Measurements from ENCODE around the gene ALDH2.
A peak's percentile ranks its signal among the peaks of the same experiment; 100 is the strongest.
"Not testable (repeated sequence)": the region's sequence is repeated elsewhere in the genome, so short reads cannot be mapped to it uniquely, and the experiment has no call there.

Gene ALDH2

DNA sequence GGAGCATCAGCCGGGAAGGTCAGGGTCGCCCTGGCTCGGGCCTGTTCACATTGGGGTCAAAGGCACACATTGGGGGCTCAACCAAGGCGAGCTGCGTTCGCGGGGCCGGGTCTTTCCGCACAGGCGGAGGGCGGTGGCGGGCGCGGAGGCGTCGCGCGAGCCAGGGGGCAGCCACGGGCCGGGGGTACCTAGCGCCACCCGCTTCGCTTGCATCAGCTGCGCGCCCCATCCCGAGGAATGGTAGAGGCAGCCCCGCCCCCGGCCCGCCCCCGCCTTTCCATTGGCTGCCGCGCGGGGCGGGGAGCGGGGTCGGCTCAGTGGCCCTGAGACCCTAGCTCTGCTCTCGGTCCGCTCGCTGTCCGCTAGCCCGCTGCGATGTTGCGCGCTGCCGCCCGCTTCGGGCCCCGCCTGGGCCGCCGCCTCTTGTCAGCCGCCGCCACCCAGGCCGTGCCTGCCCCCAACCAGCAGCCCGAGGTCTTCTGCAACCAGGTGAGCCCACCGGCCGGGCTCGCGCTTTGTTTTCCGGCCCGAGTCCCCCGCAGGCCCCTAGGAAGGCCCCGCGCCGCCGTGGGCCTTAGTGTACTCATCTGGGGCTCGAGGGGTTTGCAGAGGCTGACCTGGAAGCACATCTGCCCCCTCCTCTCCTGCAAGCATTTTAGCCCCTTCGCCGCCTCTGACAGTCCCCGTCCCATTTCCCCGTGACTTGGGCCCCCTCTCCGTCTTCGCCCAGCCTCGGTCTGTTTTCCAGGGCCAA lies at the start of gene ALDH2:
ALDH2 (plus strand) TSS at position 326 of the 754 bp plus-strand sequence; CDS start at position 376, 50 bp downstream.
- DNase-seq = peak; percentile 49

GRCh38 chr12:111719316-111719715 lies 47.4 kb upstream of the ALDH2 start:
- DNase-seq = not testable (repeated sequence)

- DNase-seq = no peak
These were observed 46.3 kb upstream of the ALDH2 start for GRCh38 chr12:111720457-111720856.

DNA sequence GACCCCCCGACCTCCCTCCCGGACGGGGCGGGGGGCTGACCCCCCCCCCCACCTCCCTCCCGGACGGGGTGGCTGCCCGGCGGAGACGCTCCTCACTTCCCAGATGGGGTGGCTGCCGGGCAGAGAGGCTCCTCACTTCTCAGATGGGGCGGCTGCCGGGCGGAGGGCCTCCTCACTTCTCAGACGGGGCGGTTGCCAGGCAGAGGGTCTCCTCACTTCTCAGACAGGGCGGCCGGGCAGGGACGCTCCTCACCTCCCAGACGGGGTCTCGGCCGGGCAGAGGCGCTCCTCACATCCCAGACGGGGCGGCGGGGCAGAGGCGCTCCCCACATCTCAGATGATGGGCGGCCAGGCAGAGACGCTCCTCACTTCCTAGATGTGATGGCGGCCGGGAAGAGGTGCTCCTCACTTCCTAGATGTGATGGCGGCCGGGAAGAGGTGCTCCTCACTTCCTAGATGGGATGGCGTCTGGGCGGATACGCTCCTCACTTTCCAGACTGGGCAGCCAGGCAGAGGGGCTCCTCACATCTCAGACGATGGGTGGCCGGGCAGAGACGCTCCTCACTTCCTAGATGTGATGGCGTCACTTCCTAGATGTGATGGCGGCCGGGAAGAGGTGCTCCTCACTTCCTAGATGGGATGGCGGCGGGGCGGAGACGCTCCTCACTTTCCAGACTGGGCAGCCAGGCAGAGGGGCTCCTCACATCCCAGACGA lies 42.9 kb upstream of the ALDH2 start:
- DNase-seq = not testable (repeated sequence)

- DNase-seq = no peak
These were observed 37.9 kb upstream of the ALDH2 start for GRCh38 chr12:111728795-111729194.

DNA sequence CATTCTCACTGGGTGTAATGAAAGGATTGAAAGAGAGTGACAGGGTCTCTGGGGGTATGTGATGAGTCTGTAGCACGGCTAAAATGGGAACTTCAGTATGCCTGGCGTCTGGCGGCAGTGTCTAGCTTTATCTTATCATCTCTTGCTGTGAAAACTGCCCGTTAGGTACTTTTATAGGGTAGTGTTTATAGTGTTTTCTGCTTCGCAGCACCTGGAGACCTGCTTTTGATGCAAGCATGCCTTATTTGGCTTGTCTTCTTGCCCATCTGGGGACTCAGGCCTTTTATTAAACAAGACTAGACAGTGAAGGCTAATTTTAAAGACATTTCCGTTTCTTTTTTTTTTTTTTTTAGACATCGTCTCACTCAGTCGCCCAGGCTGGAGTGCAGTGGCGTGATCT lies 36.3 kb upstream of the ALDH2 start:
- DNase-seq = no peak

DNA sequence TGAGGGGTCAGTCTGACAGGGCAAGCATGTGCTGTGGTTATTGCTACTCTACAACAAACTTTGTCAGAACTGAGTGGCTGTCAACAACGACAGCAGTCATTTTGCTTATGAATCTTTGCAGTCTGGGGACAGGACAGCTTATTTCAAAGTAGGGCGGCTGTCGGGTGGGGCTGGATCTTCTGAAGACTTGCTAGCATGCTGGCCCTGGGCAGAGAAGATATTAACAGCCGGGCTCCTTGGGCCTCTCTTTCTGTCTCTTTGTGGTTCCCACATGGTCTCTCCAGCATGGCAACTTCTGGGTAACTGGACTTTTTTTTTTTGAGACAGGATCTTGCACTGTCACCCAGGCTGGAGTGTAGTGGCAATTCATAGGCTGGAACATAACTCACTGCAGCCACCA lies 33.9 kb upstream of the ALDH2 start:
- DNase-seq = no peak

- DNase-seq = no peak
These were observed 33.3 kb upstream of the ALDH2 start for GRCh38 chr12:111733340-111733915.

- not testable (repeated sequence) for DNase-seq
These were observed 27.2 kb upstream of the ALDH2 start for GRCh38 chr12:111739524-111739923.

DNA sequence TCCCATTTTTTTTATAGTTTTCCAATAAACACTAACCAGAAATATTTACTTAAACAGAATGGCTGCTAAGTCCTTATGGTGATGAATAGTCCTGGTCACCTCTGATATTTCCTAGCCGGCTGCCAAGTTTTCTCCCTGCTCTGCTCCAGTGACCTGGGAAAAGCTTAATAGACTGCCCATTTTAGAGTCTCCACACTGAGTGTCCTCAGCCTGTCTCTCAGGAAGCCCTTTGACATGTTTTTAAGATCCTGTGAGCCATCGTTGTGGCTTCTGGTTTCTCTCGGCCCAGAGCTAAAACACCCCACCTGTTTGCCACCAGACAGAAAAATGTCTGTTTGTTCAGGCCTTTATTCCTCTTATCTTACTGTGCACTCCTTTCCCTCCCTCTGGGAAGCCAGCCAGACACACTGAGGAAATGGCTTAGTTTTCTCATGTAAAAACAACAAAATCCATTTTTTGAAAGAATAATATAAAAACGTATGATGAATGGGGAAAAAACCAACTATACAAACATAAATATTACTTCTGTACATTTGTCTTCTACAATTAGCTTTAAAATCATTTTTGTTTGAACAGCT lies 25.4 kb upstream of the ALDH2 start:
- no peak for DNase-seq

- no peak for DNase-seq
These were observed 21.5 kb upstream of the ALDH2 start for GRCh38 chr12:111745211-111745610.

GRCh38 chr12:111747333-111747732 lies 19.4 kb upstream of the ALDH2 start:
- DNase-seq = no peak

DNA sequence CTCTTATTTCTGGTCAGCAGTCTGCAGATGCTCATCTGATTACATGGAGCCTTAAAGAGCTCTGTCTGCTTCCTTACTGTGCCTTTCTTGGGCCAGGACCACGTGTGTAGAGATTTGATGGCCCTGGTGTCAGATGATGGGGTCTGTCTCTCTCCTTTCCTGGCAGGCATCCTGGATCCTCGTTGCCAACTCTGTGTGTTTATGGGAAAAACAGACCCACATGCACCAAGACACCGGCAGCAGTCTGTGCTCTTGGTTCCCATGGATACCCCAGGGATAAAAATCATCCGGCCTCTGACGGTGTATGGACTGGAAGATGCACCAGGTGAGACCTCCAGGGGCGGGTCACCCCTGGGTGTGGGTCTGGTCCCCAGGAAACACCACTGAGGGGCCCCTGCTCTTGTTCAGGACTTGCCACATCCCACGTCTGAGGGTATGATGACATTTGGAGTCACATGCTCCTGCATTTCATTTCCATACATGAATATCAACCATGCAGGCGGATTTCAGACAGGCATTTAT lies 18.5 kb upstream of the ALDH2 start:
- DNase-seq = no peak

DNA sequence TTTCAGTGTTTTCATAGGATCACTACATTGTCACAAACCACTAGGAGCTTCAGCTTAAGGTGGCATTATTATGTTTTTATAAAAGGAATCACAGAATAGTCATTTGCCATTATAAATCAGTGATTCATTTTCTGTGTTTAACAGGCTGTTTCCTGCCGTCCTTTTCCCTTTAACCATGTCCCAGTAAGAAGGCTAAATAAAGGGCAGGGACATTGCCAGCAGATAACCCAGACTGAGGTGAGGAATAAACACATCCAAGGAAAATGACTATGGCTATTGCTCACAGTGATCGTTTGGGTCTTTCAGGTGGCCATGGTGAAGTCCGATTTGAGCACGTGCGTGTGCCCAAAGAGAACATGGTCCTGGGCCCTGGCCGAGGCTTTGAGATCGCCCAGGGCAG lies 17.9 kb upstream of the ALDH2 start:
- DNase-seq = no peak

DNA sequence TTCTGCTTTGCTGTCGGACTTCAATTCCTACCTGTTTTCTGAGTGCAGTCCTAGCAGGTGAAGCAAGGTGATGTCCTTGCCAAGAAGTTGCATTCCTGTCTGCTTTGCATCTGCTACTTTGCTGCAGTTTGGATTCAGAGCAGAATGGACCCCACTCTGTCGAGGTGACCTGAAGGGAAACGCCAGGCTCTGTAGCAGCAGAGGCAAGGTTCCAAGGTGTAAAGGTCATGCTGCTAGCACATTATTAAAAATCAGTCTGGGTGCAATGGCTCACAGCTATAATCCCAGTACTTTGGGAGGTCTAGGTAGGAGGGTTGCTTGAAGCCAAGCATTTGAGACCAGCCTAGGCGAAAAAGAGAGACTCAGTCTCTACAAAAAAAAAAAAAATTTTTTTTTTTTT lies 17.3 kb upstream of the ALDH2 start:
- no peak for DNase-seq

- no peak for DNase-seq
These were observed 13.4 kb upstream of the ALDH2 start for GRCh38 chr12:111753144-111753881.

GRCh38 chr12:111754671-111755070 lies 12.1 kb upstream of the ALDH2 start:
- no peak for DNase-seq

DNA sequence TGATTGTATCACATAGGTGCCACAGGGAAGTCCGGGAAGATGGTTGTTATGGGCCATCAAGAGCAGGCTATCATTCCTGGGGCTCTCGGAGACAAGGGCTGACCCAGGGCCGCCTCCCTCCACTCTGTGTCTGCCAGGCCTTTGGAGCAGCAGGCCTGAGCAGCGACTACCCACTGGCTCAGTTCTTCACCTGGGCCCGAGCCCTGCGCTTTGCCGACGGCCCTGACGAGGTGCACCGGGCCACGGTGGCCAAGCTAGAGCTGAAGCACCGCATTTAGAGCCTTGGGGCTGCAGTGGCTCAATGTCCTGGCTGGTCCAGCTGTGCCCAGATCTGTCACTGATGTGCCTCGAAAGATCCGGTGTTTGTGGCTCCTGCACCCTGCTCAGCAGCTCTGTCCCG lies 10.5 kb upstream of the ALDH2 start:
- DNase-seq = no peak

GRCh38 chr12:111756681-111757080 lies 10.1 kb upstream of the ALDH2 start:
- no peak for DNase-seq

DNA sequence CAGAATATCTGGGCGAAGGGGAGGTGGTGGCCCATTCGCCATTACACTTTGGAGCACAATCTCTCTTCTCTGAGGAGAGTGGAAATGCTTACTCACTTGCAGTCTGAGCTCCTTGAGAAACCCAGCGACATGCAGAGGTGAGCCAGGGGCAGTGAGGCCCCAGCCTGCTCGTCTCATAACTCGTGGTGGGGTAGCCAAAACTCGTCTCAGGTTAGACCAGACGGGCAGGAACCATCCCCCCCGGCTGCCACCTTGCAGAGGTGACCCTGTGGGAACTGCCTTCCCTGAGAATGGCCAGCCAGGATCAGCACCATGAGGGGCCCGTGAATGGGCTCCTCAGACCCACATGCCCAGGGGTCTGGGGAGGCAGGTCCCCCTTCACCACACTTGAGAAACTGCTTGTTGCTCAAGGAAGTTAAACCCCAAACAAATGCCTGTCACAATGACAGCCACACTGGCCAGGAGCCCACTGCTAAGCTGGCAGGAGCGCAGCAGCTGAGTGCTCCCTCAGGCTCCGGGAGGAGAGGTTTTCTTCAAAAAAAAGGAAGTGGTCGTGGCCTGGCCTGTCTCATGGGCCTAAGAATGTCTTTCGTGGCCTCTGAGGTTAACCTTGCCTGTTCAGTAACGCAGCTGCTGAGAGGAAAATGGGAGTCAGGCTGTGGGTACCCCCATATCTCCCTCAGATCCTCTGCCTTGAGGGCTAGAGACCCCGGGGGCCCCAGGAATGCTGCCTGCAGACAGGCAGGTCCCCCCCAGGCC lies 9.2 kb upstream of the ALDH2 start:
- DNase-seq = no peak

GRCh38 chr12:111758120-111758561 lies 8.6 kb upstream of the ALDH2 start:
- DNase-seq = no peak

- DNase-seq = no peak
These were observed 7.5 kb upstream of the ALDH2 start for GRCh38 chr12:111759271-111759670.

Measured in NCI-H1694 (cell line).